ENCODE data around the gene SEMA4D.

SEMA4D gene

GRCh38 chr9:89367726-89368437 is 130.0 kb downstream of the SEMA4D start:
- DNase-seq, result no peak

DNA sequence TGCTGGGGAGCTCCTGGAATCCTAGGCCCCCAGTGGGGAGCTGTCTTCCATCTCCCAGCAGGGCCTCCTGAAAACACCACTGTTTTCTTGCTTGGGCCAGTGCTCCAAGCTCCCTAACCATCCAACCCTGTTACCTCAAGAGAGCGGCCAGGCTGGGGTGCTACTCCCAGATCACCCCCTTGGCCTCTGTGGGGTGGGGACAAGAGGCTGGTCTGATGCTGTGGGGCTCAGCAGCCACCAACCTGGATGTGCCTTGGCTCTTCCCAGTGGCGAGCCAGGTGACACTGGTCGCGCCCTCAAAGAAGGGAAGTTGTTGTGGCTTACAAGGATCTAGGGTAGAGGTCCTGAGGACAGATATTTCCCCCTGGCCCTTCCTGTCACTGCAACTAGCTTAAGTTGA is 130.6 kb downstream of the SEMA4D start:
- DNase-seq, result no peak

GRCh38 chr9:89366711-89367110 is 131.2 kb downstream of the SEMA4D start:
- DNase-seq, result no peak

DNA sequence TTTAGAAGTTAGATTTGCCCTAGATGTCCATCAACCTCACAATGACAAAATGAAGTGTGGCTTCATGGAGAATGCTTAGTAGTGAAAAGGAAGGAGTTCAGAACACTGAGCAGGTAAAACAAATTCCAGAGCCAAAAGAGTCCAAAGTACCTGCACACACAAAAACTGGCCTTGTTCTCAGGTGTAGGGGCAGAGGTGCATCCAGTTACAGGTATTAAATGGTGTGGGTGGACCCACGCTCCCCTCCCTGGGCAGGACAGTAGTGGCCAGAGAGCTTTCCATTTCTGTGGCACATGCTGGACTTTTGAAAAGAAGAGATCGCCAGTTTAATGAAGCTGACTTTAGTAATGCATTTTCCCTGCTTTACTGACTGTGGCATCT is 132.4 kb downstream of the SEMA4D start:
- DNase-seq, result no peak

DNA sequence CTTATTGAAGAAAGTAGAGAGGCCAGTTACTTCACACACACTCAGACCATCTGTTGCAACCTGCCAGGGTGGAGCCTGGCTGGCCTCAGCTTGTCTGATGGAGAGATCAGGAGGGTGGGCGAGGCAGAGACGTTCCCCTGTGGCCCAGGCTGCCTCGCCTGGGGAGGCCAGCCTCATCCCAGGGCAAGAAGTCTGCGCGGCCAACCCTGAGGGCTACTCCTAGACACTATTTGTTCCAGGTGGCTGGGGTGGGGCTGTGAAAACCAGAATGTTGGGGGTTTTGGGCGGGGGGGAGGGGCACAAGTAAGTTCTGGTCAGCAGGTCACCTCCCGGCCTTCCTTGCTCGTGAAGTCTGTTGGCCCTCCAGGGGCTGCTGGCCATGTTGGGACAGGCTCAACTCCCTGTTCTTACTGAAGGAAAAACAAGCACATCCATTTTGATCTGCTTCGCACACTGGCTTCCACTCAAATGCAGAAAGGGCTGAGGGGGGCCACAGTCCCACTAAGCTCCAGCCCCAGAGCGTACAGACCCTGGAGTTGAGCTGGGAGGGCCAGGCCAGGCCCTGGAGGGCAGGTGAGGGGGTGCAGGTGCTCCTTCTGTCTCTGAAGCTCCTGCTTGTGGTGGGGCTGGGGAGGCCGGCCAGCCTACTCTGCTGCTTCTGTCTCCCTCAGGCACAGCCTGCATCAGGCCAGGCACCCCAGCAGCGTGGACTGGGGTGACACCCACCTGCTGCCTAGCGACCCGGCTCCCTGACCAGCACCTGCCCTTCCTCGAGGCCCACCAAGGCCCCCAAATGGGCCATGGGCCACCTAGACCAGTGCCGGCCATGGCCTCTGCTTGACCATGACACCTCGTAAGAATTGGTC is 133.0 kb downstream of the SEMA4D start:
- no peak for DNase-seq

GRCh38 chr9:89363921-89364665 is 133.8 kb downstream of the SEMA4D start:
- DNase-seq, result no peak

DNA sequence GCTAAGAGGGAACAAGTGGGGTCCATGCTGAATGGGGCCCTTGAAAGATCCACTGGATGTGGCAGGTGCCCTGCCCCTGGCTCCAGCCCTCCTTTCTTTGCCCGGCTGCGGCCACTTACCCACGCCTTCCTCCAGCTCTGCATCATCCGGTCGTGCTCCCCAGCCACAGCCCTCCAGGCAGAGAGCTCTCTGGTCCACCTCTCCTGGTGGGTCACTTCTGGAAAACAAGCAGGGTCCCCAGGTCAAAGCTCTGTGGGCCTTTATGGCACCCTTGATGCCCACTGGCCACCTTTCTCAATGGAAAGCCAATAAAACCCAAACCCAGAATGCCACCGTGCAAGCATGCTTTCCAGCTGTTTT is 134.6 kb downstream of the SEMA4D start:
- no peak for DNase-seq

DNA sequence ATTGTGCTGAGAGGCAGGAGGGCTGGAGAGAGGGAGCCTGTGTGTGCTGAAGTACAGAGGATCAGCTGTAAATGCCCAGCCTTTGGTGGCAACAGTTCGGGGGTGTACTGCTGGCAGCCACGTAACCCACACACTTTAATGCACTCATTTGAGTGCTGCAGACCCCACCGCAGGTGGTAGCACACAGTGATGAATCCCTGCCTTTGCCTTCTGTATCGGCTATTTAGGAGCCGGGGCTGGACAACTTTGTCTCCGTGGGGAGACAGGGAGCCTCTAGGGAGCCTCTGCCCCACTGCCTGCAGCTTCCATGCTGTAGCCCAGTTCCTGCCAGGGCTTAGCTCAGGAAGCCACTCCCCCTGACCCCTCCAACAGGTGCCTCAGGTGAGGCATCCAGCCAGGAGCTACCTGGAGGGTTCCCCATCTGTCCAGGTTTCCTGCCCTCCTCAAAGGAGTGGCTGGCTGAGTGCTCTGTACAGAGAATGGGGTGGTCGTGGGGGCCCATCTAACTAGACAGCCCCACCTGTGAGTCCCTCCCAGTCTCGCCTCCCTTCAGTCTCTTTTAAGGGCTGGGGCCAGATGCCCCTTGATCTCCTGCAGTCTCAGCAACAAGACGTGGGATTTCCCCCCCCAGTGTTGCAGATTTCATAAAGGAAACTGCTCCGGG is 135.1 kb downstream of the SEMA4D start:
- no peak for DNase-seq

DNA sequence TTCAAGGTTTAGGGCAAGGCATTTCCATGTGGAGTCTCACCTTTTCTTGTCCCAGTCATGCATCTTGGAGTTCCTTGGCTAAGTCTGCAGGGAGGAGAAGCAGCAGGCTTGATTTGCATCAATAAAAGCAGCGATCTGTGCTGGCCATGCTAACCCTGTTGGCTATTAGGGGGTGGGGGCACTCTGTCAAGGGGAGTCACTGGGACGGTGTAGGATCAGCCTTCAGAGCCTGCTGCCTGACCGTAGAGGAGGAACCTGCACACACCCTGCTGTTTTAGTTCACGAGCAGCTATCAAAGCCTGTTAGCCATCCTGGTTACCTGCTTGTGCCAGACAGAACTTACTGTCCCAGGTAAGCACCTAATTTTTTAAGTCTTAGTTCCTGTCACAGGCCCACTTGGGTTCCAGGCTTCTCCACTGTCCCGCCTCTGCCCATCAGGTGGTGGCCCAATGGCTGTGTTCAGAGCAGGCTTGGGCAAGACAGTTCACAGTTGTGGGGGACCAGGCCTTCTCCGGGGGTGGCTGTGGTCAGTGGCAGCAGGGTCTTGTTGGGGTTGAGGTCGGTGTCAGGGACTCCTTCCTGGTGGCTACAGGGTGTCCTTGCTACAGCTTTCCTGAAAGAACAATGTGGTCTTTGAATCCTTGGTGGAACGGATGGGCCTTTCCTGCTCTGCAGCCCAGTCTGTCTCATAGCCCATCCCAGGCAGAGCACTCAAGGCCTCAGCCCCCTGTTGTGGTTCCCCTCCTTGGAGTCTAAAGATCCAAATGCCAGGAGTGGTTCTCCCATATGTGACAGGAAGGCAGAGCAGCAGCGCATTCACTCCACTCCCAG is 135.9 kb downstream of the SEMA4D start:
- no peak for DNase-seq

DNA sequence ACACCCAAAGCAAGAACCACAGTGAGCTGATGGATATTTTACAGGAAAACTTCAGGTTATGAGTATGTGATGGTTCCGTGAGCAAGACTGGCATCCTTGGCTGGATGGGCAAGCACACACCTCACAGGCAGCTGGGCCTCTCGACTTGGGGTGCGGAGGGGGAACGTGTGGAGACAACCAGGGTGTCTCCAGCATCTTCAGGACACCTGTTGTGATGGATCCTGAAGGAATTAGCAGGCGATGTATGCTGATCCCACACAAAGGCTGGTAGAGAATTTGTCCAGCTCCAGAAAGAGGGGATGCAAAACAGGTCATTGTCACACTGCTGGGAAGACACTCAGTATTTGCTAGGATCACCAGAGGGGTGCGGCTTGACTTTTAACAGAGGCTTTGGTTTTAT is 136.9 kb downstream of the SEMA4D start:
- no peak for DNase-seq

- no peak for DNase-seq
These were observed 137.4 kb downstream of the SEMA4D start for GRCh38 chr9:89360465-89360864.

DNA sequence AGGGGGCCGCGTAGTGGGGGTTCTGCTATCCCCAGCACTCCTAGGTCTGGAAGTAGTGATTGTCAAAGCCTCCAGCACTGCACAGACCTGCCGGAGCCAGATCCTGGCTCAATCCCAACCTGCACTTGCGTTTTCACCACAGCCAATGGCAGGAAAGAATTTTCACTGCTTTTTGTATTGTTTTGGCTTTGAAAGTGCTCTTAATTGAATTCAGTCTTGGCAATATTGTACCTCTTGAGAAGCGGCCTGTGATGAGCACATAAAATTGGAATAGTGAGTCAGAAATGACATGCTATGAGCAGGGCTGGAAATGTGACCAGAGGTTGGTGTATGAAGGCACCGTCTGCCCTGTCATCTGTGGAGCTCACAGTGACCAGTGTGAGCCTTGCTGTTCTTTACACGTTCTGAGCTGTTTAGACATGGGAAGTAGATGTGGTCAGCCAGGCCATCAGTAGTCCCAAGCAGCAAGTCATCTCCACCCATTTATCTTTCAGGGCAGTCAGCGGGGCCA is 138.1 kb downstream of the SEMA4D start:
- DNase-seq, result no peak

GRCh38 chr9:89358985-89359384 is 138.9 kb downstream of the SEMA4D start:
- DNase-seq, result no peak

DNA sequence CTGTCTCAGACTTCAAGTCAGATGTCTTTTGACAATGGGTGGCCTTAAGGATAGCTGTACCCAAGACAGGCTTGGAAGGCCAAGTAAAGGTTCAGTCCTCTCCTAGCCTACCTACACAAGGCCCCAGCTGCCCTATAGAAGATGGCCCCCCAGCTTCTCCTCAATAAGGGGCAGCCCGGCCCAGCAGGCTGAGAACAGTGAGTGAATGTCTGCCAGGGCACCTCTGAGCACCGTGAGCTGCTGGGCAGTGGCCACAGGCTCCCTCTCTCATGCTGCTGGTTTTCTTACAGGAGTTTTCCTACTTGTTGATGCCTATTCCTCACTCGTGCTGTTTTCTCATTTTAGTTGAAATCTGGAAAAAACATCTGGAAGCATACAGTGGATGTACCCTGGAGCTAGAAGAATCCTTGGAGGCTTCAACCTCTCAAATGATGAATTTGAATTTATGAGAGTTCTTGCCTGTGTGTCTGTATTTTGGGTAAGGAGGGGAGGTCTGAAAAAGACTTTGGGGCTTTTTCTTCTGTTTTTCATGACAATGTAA is 139.5 kb downstream of the SEMA4D start:
- no peak for DNase-seq

DNA sequence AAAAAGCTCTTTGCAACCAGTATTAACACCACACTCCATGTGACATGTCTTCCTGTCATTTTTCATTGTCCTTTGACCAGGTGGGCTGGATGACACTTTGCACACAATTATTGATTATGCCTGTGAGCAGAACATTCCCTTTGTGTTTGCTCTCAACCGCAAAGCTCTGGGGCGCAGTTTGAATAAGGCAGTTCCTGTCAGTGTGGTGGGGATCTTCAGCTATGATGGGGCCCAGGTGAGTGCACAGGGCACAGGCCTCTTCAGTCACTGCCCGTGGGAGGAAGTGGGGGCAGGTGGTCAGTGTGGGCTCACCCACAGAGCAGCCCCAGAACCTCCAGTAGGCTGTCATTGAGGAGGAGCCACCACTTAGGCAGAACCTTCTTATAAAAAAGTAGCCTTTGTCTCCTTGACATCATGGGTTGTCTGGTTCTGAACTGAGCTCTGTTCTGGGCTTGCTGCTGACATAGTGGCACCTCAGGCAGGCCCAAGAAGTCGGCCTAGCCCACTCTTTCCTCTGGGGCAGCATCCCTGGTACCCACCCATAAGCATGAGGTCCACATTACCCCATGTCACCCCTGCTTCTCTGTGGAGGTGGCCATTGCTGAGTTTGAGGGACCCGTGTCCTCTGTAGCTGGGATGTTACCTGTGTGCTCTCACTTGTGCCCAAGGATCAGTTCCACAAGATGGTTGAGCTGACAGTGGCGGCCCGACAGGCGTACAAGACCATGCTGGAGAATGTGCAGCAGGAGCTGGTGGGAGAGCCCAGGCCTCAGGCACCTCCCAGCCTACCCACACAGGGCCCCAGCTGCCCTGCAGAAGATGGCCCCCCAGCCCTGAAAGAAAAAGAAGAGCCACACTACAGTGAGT is 140.3 kb downstream of the SEMA4D start:
- no peak for DNase-seq

- DNase-seq, result no peak
These were observed 141.1 kb downstream of the SEMA4D start for GRCh38 chr9:89356782-89357181.

- no peak for DNase-seq
These were observed 143.4 kb downstream of the SEMA4D start for GRCh38 chr9:89354471-89354870.

- DNase-seq, result no peak
These were observed 143.9 kb downstream of the SEMA4D start for GRCh38 chr9:89353989-89354388.

GRCh38 chr9:89352874-89353649 is 144.9 kb downstream of the SEMA4D start:
- no peak for DNase-seq
